ENCODE results near the gene ADORA1.

DNA sequence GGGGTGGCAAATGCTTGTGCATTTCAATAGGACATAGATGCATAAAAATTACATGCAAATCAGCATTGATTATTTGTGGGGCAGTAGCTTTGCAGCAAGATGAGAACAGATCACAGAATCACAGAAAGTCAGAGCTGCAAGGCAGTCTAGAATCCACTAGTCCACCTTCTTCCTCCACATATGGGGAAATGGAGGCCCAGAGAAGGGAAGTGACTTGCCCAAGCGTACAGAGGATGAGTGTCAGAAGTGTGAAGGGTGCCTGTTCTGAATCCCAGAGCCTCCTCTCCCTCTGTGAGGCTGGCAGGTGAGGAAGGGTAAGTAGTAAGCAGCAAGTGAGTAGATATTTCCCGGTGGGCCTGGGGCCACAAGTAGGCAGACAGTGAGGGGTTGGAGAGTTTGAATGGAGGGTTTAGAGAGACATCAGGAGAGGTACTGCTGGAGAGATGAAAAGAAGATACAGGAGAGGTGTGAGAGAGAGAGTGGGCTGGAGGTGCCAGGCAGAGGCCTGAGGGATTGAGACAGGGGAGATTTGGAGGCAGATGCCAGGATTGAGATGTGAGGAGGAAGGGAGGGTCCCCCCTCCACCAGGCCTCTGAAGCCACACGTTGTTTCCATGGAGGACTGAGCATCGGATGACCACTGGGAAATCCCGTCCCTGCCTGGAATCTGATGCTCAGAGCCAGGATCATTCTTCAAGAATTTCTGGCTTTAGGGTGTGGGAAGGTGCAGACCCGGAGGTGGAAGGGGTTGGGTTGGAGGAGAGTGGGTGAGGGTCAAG, 36.9 kb upstream of the ADORA1 start:
- TF ChIP-seq, protein P1, sequence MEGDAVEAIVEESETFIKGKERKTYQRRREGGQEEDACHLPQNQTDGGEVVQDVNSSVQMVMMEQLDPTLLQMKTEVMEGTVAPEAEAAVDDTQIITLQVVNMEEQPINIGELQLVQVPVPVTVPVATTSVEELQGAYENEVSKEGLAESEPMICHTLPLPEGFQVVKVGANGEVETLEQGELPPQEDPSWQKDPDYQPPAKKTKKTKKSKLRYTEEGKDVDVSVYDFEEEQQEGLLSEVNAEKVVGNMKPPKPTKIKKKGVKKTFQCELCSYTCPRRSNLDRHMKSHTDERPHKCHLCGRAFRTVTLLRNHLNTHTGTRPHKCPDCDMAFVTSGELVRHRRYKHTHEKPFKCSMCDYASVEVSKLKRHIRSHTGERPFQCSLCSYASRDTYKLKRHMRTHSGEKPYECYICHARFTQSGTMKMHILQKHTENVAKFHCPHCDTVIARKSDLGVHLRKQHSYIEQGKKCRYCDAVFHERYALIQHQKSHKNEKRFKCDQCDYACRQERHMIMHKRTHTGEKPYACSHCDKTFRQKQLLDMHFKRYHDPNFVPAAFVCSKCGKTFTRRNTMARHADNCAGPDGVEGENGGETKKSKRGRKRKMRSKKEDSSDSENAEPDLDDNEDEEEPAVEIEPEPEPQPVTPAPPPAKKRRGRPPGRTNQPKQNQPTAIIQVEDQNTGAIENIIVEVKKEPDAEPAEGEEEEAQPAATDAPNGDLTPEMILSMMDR (IDR thresholded peaks at IDR 0.05): no peak
- no peak for TF ChIP-seq POLR2A (IDR thresholded peaks at IDR 0.05)

All from heart left ventricle (tissue), 13 donors.